ENCODE results near the gene FAM32A.

FAM32A gene

GRCh38 chr19:16203256-16204004, 18.2 kb downstream of the FAM32A start:
- no peak for DNase-seq

GRCh38 chr19:16204005-16204294, 18.7 kb downstream of the FAM32A start:
- no peak for DNase-seq

- DNase-seq: no peak
These were observed 20.2 kb downstream of the FAM32A start for GRCh38 chr19:16205205-16206045.

GRCh38 chr19:16206046-16206605, 20.9 kb downstream of the FAM32A start:
- no peak for DNase-seq

DNA sequence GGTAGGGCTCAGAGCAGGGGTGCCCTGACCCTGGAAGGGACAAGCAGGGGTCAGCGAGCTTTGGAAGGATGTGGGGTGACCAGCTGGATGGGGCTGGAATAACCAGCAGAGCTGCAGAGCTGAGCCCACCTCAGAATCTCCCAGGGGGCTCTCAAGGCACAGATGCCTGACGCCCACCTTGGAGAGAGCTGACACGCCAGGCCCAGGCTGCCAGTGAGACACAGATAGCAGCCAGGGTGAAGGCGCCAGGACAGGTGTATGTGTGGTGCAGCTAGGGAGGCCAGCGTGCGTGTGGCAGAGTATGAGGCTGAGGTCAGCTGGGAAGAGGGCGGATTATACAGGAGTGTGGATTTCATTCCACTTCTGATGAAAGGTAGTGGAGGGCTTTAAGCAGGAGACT, 21.4 kb downstream of the FAM32A start:
- no peak for DNase-seq

DNA sequence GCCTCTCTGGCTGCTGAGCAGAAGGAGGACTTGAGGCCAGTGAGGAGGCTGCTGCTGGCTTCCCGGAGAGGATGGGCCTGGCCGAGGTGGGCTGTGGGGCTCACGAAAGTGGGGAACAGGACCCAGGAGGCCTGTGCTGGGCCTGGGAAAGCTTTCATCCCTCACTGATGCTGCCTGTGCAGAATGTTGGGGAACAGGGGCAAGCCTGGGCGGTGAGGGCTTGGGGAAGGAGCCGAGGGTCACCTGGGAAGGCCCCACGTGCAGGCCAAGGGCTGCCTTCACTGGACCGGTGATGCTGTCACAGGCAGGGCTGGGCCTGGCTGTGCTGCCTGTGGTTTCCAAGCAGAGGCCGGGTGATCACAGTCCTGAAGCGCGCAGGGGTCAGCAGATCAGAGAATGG, 21.9 kb downstream of the FAM32A start:
- no peak for DNase-seq

DNA sequence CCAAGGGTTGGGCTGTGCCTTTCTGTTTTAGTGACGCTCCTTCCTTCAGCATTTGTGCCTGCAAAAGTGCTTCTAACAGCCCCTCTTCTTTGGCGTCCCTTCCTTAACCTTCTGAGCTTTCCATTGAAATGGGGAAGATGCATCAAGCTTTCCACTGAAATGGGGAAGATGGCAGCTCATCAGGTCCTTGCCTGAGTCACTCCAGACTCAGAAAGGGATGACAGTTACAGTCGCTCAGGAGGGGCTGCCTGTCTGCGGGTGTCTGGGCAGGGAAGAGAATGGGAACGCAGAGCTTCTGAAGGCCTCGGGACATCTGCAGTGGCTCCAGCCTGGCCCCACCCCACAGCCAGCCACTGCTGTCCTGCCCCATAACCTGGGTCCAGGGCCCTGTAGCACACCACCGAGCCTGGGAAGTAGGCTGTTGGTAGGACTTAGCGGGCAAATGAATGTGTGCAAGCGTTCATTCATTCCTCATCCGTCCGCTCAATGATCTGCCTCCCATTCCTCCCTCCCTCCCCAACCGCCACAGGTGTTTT, 22.3 kb downstream of the FAM32A start:
- no peak for DNase-seq

DNA sequence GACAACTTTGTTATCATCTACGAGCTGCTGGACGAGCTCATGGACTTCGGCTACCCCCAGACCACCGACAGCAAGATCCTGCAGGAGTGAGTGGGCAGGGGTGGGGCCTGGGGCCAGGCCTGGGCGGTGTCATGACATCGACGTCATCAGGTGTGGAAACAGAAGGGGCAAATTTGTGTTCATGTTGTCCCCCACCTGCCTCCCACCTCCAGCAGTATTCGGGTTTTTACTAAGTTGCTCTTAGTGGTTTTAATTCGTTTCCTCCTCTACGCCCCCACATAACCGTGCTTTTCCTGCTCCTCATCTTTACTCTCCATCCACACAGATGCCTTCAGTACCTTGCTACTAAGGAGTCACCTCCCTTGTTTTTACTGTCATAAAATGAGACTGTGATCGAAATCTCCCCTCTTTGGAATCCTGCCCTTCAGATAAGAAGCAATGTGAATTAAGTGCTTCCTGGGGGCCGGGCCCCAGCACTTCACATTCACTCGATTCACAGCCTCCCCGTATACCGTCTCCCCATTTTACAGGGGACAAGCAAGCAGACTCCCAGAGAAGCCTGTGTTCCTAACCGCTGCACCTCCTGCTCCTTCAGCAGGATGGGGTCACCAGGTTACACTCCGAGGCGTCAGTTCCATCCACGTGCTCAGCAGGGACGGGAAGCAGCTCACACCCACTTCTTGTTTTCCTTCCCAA, 23.0 kb downstream of the FAM32A start:
- DNase-seq: no peak

- no peak for DNase-seq
These were observed 23.8 kb downstream of the FAM32A start for GRCh38 chr19:16208847-16209665.

DNA sequence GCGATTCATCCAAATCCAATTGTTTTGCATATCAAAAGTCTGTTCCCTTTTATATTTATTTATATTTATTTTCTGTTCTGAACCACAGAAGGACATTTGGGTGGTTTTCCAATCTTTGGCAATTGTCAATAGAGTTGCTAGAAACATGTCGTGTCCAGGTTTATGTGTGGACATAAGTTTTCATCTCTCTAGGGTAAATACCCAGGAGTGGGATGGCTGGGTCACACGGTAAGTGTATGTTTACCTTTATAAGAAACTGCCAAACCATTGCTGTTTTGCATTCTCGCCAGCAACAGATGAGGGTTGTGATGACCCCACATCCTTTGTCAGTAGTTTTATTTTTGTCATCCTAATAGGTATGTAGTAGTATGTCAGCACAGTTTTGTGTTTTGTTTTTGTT, 25.0 kb downstream of the FAM32A start:
- no peak for DNase-seq

DNA sequence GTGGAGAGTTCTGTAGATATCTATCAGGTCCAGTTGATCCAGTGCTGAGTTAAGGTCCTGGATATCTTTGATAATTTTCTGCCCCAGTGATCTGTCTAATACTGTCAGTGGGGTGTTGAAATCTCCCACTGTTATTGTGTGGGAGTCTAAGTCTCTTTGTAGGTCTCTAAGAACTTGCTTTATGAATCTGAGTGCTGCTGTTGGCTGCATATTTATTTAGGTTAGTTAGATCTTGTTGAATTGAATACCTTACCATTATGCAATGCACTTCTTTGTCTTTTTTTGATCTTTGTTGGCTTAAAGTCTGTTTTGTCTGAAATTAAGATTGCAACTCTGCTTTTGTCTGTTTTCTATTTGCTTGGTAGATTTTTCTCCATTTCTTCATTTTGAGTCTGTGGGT, 27.9 kb downstream of the FAM32A start:
- DNase-seq: no peak

DNA sequence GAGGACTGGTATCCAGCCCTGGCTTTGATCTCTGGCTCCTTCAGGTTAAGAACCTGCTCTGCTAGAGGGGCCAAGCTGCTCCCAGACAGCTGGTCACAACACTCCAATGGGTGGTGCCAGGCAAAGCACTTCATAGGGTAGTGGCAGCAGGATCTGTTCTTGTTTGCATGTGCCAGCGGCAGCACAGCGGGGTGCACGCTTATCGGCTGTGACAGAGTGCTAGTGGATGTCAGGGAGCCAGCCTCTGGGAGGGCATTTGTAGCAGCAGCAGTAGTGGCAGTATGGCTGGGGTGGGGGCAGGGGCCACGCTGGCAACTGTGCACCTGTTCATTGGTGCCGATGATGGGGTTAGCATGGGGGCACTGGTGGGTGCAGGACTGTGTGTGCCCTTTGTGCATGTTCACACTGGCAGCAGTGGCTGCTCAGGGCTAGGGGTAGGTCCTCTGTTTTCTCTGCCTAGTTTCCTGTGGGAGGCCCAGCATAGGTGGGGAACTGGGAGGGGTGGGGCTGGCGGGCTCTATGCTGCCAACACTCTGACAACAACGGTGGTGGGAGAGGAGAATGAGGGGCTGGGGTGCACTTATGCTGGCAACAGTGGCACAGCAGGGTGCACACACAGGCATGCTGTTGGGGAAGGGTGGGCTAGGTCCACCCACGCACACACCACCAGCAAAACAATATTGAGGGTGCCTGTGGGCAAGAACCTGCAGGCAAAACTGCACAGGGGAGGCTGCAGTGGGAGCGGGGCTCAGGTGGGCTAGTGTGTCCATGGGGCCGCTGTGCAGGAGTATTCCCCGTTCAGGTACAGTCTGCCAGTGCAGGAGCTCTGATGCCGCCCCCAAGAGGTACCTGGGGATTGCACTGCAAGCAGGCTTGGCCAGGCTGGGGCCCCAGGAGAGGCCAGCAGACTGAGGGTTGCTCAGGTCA, 31.8 kb downstream of the FAM32A start:
- DNase-seq: no peak

- DNase-seq: no peak
These were observed 32.7 kb downstream of the FAM32A start for GRCh38 chr19:16217716-16218451.

DNA sequence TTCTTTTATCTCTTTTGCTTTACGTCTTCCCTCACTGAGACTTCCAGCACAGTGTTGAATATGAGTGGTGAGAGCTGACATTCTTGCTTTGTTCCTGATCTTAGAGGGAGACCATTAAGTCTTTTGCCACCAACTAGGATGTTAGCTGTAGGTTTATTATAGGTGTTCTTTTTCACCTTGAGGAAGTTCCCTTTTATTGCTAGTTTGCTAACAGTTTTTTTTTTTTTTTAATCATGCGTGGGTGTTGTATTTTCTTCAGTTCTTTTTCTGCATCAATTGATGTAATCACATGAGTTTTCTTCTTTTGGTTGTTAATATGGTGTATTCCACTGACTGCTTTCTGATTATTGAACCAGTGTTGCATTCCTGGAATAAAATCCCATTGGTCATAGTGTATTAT, 33.6 kb downstream of the FAM32A start:
- no peak for DNase-seq

DNA sequence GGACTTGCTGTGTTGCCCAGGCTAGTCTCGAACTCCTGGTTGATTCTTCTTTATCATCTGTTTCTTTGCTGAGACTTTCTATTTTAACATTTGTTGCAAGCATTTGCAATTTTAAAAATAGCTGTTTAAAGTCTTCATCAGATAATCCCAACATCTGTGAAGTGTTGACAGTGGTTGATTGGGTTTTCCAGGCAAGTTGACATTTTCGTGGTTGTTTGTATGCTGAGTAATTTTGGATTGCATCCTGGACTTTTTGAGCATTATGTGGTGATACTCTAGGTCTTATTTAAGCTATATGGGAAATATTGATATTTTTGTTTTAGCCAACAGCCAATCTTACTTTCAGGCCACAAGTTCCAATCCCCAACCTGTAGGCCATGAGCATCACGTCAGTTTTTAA, 37.6 kb downstream of the FAM32A start:
- no peak for DNase-seq

- DNase-seq: no peak
These were observed 38.5 kb downstream of the FAM32A start for GRCh38 chr19:16223746-16224145.

DNA sequence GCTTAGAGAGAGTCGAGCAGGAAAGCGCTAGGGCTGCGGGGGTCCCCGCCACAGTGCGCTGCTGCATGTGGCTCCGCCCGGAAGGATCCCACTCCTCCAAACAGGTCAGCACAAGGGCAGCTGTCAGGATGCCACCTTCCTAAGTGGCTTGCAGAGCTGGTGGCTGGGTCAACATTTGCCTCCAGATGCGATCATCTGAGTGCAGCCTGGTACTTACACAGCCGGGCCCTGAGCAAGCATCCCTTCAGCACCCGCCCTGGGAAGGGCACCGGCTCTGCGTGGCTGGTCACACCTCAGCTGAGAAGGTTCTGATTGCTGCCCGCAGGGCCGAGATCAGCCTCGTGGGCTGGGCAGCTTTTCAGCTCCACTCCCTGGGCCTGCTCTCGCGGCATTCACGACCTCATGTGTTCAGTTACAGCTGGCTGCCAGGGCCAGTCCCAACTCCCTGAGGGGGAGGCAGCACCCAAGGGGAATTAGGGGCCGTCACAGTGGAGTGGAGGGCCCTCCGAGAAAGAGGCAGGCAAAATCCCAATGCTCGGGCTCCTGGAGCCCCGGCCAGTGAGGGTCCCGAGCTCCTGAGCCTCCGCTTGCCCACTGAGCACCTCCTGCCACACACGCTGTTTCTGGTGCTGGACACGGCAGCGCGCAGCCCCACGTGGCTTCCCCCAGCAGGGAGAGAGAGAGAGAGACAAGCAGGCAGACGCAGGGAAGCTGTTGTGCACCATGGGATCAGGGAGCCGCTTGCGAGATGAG, 39.3 kb downstream of the FAM32A start:
- no peak for DNase-seq

GRCh38 chr19:16225279-16226183, 40.3 kb downstream of the FAM32A start:
- DNase-seq: no peak

GRCh38 chr19:16226184-16226591, 41.0 kb downstream of the FAM32A start:
- DNase-seq: no peak
